NCI-H1048 (cell line): ENCODE measurements around the gene KCNC3.

Experiments
- DNase-seq: peaks from one replicate; lab custom pipeline; 2025; lab: John Stamatoyannopoulos, UW

KCNC3 gene

GRCh38 chr19:50311723-50312635 lies 17.2 kb downstream of the KCNC3 start:
- DNase-seq: no peak

- DNase-seq: no peak
Observed at GRCh38 chr19:50310759-50311465, 18.3 kb downstream of the KCNC3 start.

- DNase-seq: no peak
Observed at GRCh38 chr19:50309396-50310125, 19.6 kb downstream of the KCNC3 start.

GRCh38 chr19:50308991-50309390 lies 20.2 kb downstream of the KCNC3 start:
- DNase-seq: no peak

DNA sequence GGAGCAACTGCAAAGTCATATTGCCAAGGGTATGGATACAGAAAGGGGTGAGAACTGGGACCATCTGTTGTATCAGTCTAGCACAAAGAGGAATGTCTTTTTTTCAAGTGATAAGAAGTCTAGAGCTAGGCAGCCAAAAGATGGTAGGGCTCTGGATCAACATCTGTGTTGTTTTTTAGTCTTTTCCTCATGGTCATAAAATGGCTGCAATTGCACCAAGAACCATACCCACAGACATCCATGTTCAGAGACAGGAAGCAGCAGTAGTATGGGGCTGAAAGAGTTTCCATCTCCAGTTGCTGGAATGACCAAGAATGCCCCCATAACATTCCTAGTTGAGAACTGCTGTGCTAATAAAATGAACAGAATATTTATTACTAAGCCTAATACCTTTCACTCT lies 25.6 kb downstream of the KCNC3 start:
- no peak for DNase-seq

DNA sequence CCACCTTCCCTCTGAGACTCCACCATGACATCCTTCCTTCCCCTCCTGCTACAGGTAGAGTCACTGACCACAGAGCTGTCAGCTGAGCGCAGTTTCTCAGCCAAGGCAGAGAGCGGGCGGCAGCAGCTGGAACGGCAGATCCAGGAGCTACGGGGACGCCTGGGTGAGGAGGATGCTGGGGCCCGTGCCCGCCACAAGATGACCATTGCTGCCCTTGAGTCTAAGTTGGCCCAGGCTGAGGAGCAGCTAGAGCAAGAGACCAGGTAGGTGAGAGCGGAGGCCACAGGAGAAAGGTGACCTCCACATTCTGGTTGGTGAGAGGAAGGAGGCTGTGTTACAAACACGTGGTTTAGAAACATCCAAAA lies 27.6 kb downstream of the KCNC3 start:
- DNase-seq: no peak

DNA sequence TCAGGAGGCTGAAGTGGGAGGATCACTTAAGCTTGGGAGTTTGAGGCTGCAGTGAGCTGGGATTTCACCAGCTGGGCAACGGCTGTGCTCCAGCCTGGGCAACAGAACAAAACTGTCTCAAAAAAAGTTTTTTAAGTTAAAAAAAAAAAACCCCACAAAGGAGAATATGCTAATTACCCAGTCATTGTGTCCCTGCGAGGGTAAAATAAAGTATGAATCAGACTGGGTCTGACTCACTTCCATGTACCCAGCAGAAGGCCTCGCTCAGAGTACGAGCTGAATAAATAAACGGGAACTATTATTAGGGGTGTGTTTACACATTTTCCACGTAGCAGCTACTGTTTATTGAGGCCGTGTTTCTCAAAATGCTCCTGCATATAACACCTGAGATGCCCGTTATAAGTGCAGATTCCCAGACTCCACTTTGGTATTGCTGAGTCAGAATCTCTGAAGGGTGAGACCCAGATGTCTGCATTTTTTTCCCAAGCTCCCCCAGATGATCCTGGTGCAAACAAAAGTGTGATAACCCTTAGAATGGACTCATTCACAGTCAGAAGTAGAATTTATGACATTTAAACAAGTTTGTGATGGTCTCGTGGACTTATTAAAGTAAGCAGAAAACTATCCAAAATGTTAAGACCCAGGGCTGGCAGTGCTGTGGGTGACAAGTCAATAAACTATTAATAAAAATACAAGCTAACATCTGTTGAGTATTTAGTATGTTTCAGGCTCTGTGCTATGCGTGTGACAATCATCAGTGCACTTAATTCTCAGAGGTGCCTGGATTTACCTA lies 28.2 kb downstream of the KCNC3 start:
- DNase-seq: no peak

DNA sequence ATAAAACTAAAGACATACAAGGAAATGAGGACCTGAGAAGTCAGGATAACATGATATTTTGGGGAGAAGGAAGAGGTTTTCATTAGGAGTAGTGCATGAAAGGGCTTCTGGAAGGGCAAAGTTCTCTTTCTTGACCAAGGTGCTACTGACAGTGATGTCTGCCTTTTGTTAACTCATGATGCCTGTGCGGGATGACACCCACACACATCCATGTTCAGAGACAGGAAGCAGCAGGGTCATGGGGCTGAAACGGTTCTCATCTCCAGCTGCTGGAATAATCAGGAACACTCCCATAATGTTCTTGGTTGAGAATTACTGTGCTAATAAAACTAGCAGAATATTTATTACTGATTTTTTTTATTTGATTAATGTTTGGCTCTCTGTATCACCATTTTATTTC lies 29.1 kb downstream of the KCNC3 start:
- DNase-seq: no peak

- no peak for DNase-seq
Observed at GRCh38 chr19:50293263-50294004, 35.7 kb downstream of the KCNC3 start.

DNA sequence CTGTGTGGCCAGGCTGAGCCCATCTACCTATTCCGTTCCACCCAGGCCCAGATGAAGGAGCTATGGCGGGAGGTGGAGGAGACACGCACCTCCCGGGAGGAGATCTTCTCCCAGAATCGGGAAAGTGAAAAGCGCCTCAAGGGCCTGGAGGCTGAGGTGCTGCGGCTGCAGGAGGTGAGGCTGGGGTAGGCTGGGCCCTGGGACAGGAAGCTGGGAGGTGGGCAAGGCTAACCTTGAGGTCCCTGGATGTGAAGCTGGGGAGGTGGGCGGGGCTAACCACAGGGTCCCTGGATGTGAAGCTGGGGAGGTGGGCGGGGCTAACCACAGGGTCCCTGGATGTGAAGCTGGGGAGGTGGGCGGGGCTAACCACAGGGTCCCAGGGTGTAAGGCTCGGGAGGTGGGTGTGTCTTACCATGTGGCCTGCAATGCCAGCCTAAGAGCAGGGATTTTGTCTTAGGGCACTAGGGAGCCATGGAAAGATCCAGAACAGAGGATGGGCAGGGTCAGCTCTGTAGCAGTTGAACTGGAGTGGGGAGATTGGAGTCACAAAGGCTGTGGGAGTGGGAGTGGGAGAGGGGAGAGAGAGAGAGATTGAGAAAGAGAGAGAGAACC lies 36.9 kb downstream of the KCNC3 start:
- no peak for DNase-seq

- DNase-seq: no peak
Observed at GRCh38 chr19:50290775-50291174, 38.4 kb downstream of the KCNC3 start.

DNA sequence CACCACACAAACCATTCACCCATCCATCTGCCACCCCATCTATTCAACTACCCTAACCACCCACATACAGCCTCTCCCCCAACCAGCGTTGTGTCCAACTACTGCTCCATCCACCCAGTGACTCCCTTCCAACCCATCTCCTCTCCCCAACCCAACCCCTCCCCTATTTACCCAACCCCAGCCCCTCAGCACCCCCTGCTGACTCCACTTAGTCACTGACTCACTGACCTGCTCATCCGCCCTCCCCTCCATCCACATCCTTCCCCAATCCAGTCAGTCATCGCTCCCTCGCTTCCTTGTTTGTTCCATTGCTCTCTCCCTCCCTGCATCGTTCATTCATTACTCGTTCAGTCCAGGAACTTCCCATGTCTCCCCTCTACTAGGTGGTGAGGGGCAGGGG lies 39.2 kb downstream of the KCNC3 start:
- no peak for DNase-seq

GRCh38 chr19:50288954-50289353 lies 40.2 kb downstream of the KCNC3 start:
- DNase-seq: no peak

DNA sequence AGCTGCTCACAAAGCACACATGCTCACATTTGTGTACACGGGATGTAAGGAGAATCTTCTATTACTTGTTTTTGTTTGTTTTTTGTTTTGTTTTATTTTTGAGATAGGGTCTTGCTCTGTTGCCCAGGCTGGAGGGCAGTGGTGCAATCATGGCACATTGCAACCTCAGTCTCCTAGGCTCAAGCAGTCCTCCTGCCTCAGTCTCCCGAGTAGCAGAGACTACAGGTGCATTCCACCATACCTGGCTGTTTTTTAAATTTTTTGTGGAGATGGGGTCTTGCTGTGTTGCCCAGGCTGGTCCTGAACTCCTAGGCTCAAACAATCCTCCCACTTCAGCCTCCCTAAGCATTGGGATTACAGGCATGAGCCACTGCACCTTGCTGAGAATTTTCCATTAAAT lies 41.8 kb downstream of the KCNC3 start:
- no peak for DNase-seq

GRCh38 chr19:50286443-50286842 lies 42.7 kb downstream of the KCNC3 start:
- DNase-seq: no peak

- no peak for DNase-seq
Observed at GRCh38 chr19:50285833-50286232, 43.3 kb downstream of the KCNC3 start.

DNA sequence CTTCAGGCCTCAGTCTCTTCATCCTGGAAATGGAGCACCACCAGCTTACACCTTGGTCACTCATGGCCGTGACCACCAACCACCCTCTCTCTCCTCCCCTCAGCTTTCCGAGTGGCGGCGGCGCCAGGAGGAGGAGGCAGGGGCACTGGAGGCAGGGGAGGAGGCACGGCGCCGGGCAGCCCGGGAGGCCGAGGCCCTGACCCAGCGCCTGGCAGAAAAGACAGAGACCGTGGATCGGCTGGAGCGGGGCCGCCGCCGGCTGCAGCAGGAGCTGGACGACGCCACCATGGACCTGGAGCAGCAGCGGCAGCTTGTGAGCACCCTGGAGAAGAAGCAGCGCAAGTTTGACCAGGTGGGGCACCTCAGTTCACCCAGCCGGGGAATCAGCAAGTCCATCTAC lies 47.7 kb downstream of the KCNC3 start:
- no peak for DNase-seq

DNA sequence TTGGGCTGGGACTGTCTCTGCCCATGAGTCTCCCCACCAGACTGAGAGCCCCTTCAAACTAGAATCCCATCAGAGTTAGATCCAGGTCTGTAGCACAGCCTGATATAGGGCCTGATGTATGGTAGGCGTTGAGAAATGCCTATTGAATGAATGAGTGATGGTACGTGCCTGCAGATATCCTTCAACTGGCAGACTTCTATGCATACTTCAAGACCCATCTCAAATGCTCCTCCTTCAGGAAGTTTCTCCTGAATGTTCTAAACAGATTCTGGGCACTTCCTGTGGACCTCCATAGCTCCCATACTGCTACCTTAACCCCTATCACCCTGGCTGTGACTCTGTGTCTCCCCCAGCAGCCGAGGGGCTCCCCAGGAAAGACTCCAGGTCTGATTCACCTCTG lies 48.2 kb downstream of the KCNC3 start:
- DNase-seq: no peak

GRCh38 chr19:50280074-50280473 lies 49.1 kb downstream of the KCNC3 start:
- no peak for DNase-seq

- DNase-seq: no peak
Observed at GRCh38 chr19:50277966-50278580, 51.1 kb downstream of the KCNC3 start.
